Tibial artery (tissue), 4 donors: ENCODE data around the gene NR2F2.
A peak's percentile ranks its signal among the peaks of the same experiment; 100 is the strongest.

Experiments used
- DNase-seq, 2 donors: peaks; one replicate each; pipeline ENCODE4 v3.0.0-alpha.2; 2019
- H3K27ac ChIP-seq, 2 donors: fragments of 200-600 bp; sonication (generic) in 1 of 2; 1 replicate in 1 of 2; 2 replicates in 1 of 2; pipeline ENCODE4 v1.5.1; 2018 to 2019; ENCODE audit warnings: mild to moderate bottlenecking in 1 of 2
- H3K27me3 ChIP-seq, 2 donors: fragments of 200-600 bp; sonication (generic) in 1 of 2; one replicate each; pipeline versions ENCODE4 v1.5.1 to v1.6.0; 2016 to 2019
- H3K36me3 ChIP-seq, 3 donors: fragments of 200-600 bp; sonication (generic) in 2 of 3; one replicate each; pipeline ENCODE4 v1.5.1; 2016 to 2019; ENCODE audit warnings: mild to moderate bottlenecking in 2 of 3
- H3K4me1 ChIP-seq, 4 donors: fragments of 200-600 bp; sonication (generic) in 2 of 4; 1 replicate in 3 of 4; 2 replicates in 1 of 4; pipeline ENCODE4 v1.5.1; 2016 to 2019
- H3K4me3 ChIP-seq, 2 donors: fragments of 200-600 bp; sonication (generic) in 1 of 2; 1 replicate in 1 of 2; 2 replicates in 1 of 2; pipeline ENCODE4 v1.5.1; 2018 to 2019; ENCODE audit warnings: mild to moderate bottlenecking in 2 of 2
- H3K9me3 ChIP-seq, 3 donors: fragments of 200-600 bp; sonication (generic) in 1 of 3; one replicate each; pipeline ENCODE4 v1.5.1; 2016 to 2019
- CTCF ChIP-seq, 2 experiments: fragments of 200-600 bp in 1 of 2; fragments of 450-650 bp in 1 of 2; IDR thresholded peaks; one replicate each; pipeline ENCODE4 v1.5.1; 2017 to 2019; ENCODE audit warnings: antibody characterized with exemption in 2 of 2, mild to moderate bottlenecking in 1 of 2, moderate library complexity in 1 of 2
- intact Hi-C: fragments of 100-400 bp; cut with DNase I; formaldehyde crosslinking; loops from one replicate; pipeline ENCODE4 v1.15.0; 2023; ENCODE audit warnings: low total_unique reads

The NR2F2 gene

GRCh38 chr15:96344706-96345559 is 14.4 kb downstream of the NR2F2 start:
- Histone ChIP-seq H3K27me3 (no peaks in the 10 kb centered on the region), H3K36me3 (peaks cover 0 to 14% (median 0%) of the 10 kb centered on the region in 3 donors), H3K27ac (peak overlapping the region; percentile 97 to 99), H3K9me3 (no peaks in the 10 kb centered on the region), H3K4me1 (peaks cover 0 to 61% (median 22%) of the 10 kb centered on the region in 4 donors), H3K4me3 (peak overlapping the region; percentile 92 to 97)
- intact Hi-C loops = loop anchor here (10.0 kb wide), 1 partner anchor 1320 kb away; no protein-coding TSS in a partner anchor
- peak in 1 of 2 donors; percentile 72 for DNase-seq
- TF ChIP-seq CTCF (IDR thresholded peaks at IDR 0.05) = no peak

GRCh38 chr15:96345560-96346399 is 15.3 kb downstream of the NR2F2 start:
- peaks cover 0 to 70% (median 22%) of the 10 kb centered on the region in 4 donors for H3K4me1 ChIP-seq

GRCh38 chr15:96346409-96346970 is 16.0 kb downstream of the NR2F2 start:
- Histone ChIP-seq H3K4me3 (peak overlapping the region; percentile 92 to 97), H3K4me1 (peaks cover 0 to 77% (median 25%) of the 10 kb centered on the region in 4 donors)

More at GRCh38 chr15:96345560-96346399, 15.3 kb downstream of the NR2F2 start:
- no peaks in the 10 kb centered on the region for H3K27me3 ChIP-seq
- intact Hi-C loops = loop anchor here (10.0 kb wide), 1 partner anchor 1321 kb away; no protein-coding TSS in a partner anchor
- DNase-seq = peak; percentile 91 to 96
- H3K36me3 ChIP-seq = peaks cover 0 to 14% (median 0%) of the 10 kb centered on the region in 3 donors
- no peaks in the 10 kb centered on the region for H3K9me3 ChIP-seq
- H3K27ac ChIP-seq = peak overlapping the region; percentile 97 to 99
- peak; percentile 71 to 74 for TF ChIP-seq CTCF (IDR thresholded peaks at IDR 0.05)
- H3K4me3 ChIP-seq = peak overlapping the region; percentile 92 to 97

GRCh38 chr15:96347181-96348111 is 16.9 kb downstream of the NR2F2 start:
- intact Hi-C loops = loop anchor here (10.0 kb wide), 1 partner anchor 1323 kb away; no protein-coding TSS in a partner anchor
- Histone ChIP-seq H3K36me3 (peaks cover 0 to 14% (median 0%) of the 10 kb centered on the region in 3 donors), H3K27ac (peak overlapping the region; percentile 97 to 99), H3K27me3 (no peaks in the 10 kb centered on the region), H3K4me3 (peak overlapping the region; percentile 92 to 97), H3K4me1 (peaks cover 0 to 85% (median 33%) of the 10 kb centered on the region in 4 donors), H3K9me3 (no peaks in the 10 kb centered on the region)
- DNase-seq = peak; percentile 71 to 84
- no peak for TF ChIP-seq CTCF (IDR thresholded peaks at IDR 0.05)

More at GRCh38 chr15:96346409-96346970, 16.0 kb downstream of the NR2F2 start:
- intact Hi-C loops = loop anchor here (10.0 kb wide), 1 partner anchor 1322 kb away; no protein-coding TSS in a partner anchor
- H3K9me3 ChIP-seq = no peaks in the 10 kb centered on the region
- peaks cover 0 to 14% (median 0%) of the 10 kb centered on the region in 3 donors for H3K36me3 ChIP-seq
- no peaks in the 10 kb centered on the region for H3K27me3 ChIP-seq
- peak overlapping the region; percentile 97 to 99 for H3K27ac ChIP-seq
- TF ChIP-seq CTCF (IDR thresholded peaks at IDR 0.05) = no peak
- DNase-seq = no peak
